Regular cardiac myocyte (primary cell): Measurements from ENCODE around the gene SMIM24. TPM values are rescaled to one million over a fixed set of nuclear protein-coding genes. Genes with fewer than 3 reads are reported as not detected.

Source experiments
- total RNA-seq: library from RNA; depleted of rRNA; stranded (reverse); fragments of >200 nt; gene quantifications from 2 replicates; pipeline ENCODE4 v1.2.3, GENCODE V29; 2014

The SMIM24 gene
- total RNA-seq = not detected in 2 replicates

GRCh38 chr19:3480383-3481091 lies at the start of gene SMIM24:
TSS of gene SMIM24 (minus strand) at chr19:3480525. CDS start at chr19:3480463, 62 bp downstream.

GRCh38 chr19:3505598-3506383 lies 25.5 kb upstream of the SMIM24 start, which contains the start of gene FZR1:
TSS of gene FZR1 (plus strand) at chr19:3506311. CDS start at chr19:3522990, 16,679 bp downstream.

GRCh38 chr19:3500429-3501101 lies 20.2 kb upstream of the SMIM24 start, which contains the start of gene DOHH:
TSS of gene DOHH (minus strand) at chr19:3500674. CDS start at chr19:3496814, 3,860 bp downstream.

DNA sequence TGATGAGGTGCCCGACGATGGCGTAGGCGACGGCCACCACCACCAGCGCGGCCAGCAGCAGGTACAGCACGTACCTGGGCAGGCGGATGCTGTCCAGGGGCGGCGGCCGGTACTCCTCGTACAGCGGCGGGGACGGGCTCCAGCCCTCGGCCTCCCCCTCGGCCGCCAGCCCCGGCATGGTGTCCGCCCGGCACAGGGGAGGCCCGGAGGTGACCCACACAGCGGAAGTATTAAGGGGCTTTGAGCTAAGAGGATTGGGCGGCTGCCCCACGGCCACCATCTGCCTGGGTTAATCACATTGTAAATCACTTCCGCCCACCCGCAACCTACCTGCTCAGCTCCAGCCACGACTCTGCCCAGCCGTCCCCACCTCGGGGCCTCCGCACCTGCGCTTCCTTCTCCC lies 2.9 kb upstream of the SMIM24 start, which contains the start of gene SMIM44:
TSS of gene SMIM44 (minus strand) at position 216 of the 403 bp plus-strand sequence. CDS start at position 178, 38 bp downstream.

Other genes starting within 250 kb of the SMIM24 start
- gene NFIC, start 113.9 kb downstream of the SMIM24 start, total RNA-seq = 21.7 and 31.8 TPM in 2 replicates
- not detected in 2 replicates for gene SMIM44, start 2.9 kb upstream of the SMIM24 start, total RNA-seq
- 7.6 and 22.4 TPM in 2 replicates for gene DOHH, start 20.1 kb upstream of the SMIM24 start, total RNA-seq
- 27.9 and 42.0 TPM in 2 replicates for gene FZR1, start 25.8 kb upstream of the SMIM24 start, total RNA-seq
- gene TEKTIP1, start 58.6 kb upstream of the SMIM24 start, total RNA-seq = not detected in 2 replicates
- gene MFSD12, start 77.1 kb upstream of the SMIM24 start, total RNA-seq = 130 and 147 TPM in 2 replicates
- 72.5 and 74.7 TPM in 2 replicates for gene HMG20B, start 92.4 kb upstream of the SMIM24 start, total RNA-seq
- gene GIPC3, start 105.0 kb upstream of the SMIM24 start, total RNA-seq = under 0.01 TPM in 1 of 2 replicates, not detected in the other
- 1.4 and 2.1 TPM in 2 replicates for gene TBXA2R, start 126.3 kb upstream of the SMIM24 start, total RNA-seq
- gene CACTIN, start 146.3 kb upstream of the SMIM24 start, total RNA-seq = 16.3 and 33.5 TPM in 2 replicates
- 17.2 and 19.2 TPM in 2 replicates for gene PIP5K1C, start 219.9 kb upstream of the SMIM24 start, total RNA-seq
- not detected in 2 replicates for gene TJP3, start 227.9 kb upstream of the SMIM24 start, total RNA-seq